Measurements from ENCODE around the gene LRMDA. TPM values are rescaled to one million over a fixed set of nuclear protein-coding genes. Genes with fewer than 3 reads are reported as not detected.

The LRMDA gene
- total RNA-seq, 2 experiments from 2014 or later: not detected

DNA sequence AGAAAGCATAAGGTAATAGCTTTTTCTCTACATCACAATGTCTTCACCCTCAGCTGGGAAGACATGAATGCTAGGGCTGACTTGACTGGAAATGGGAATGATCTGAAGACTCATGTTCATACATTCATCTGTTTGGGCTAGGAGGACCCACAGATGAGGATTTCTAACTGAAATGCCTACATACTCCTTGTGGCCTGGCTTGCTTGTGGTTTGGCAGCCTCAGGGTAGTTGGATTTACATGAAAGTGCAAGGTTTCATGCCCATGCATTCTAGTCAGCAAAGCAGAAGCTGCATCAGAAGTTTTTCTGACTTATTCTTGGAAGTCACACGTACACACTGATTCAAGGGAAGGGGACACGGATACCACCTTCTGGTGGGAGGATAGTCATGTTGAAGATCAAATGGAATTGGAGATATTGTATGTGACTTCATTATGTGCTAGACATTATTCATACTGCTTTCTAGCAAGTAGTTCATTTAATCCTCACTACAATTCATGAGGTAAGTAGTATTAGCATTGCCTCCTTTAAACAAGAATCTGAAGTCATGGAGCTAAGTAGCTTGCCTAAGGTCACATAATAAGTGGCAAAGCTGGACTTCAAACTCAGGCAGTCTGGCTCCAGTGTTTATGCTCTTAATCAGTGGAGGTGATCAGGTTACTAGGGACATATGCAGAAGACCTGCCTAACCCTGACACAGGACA is 957.0 kb downstream of the LRMDA start:
- Mint-ChIP-seq H3K36me3 (ENCODE audit: low read depth) (no peaks in the 10 kb centered on the region), H3K27ac (no peak overlapping the region)

DNA sequence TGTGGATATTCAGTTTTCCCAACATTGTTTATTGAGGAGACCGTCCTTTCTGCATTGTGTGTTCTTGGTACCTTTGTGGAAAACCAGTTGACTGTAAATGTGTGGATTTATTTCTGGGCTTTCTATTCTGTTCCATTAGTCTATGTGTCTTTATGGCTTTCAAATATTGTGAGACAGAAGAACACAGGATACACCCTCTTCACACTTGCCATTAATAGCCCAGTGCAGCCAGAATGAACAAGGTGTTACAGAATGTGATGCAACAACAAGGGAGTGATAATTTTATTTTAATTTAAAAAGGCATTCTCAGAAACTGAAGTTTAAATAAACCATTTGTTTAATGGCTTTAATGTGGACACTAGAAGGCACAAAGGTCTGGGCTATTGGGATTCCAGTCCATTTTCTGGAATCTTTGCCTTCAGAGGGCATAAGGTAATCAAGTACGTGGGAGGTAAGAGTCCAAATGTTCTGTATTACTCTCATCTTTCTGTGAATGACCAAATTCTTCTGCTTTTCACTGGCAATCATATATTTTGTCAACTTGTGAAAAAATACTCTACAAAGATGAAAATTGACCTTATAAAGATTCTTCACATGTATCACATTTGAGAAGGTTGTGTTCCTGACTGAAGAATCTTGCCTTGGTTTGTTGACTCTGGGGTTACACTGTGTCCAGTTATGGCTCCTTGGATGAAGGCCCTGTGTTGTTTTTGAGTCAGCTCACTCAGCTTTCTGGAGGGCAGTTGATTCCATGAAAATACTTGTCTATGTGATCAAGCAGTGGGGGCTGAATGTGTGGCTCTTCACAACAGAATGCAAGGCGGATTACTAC is 962.7 kb downstream of the LRMDA start:
- Mint-ChIP-seq H3K27me3 (no peaks in the 10 kb centered on the region), H3K9me3 (no peaks in the 10 kb centered on the region), H3K36me3 (ENCODE audit: low read depth) (no peaks in the 10 kb centered on the region), H3K27ac (no peak overlapping the region), H3K4me3 (no peak overlapping the region), H3K4me1 (ENCODE audit: low read depth) (no peaks in the 10 kb centered on the region)
- Histone ChIP-seq H3K4me1 (ENCODE audit: insufficient read depth, low read length) (no peaks in the 10 kb centered on the region), H3K4me3 (ENCODE audit: low read length) (no peak overlapping the region), H3K36me3 (ENCODE audit: insufficient read depth, low read length) (no peaks in the 10 kb centered on the region), H3K27me3 (ENCODE audit: control insufficient read depth in 1 of 2, insufficient read depth in 2 of 2, low read length in 2 of 2) (no peaks in the 10 kb centered on the region), H3K27ac (ENCODE audit: low read depth in 1 of 2, low read length in 2 of 2) (no peak overlapping the region), H3K9me3 (ENCODE audit: control insufficient read depth in 1 of 2, insufficient read depth in 1 of 2, low read length in 2 of 2) (peaks cover 0 to 5% of the 10 kb centered on the region in 2 experiments)
- POLR2A ChIA-PET: no interaction called here
- CTCF ChIA-PET: no interaction called here
- ATAC-seq (ENCODE audit: poor library complexity) (no peak), DNase-seq (no peak)
- intact Hi-C loops (cut with DNase I, micrococcal nuclease): no loop called here
- TF ChIP-seq CTCF (IDR thresholded peaks at IDR 0.05): no peak

More for the DNA sequence above, 957.0 kb downstream of the LRMDA start:
- Histone ChIP-seq H3K4me1 (ENCODE audit: insufficient read depth, low read length) (no peaks in the 10 kb centered on the region), H3K27me3 (ENCODE audit: control insufficient read depth in 1 of 2, insufficient read depth in 2 of 2, low read length in 2 of 2) (no peaks in the 10 kb centered on the region), H3K36me3 (ENCODE audit: insufficient read depth, low read length) (no peaks in the 10 kb centered on the region), H3K27ac (ENCODE audit: low read depth in 1 of 2, low read length in 2 of 2) (no peak overlapping the region), H3K4me3 (ENCODE audit: low read length) (no peak overlapping the region), H3K9me3 (ENCODE audit: control insufficient read depth in 1 of 2, insufficient read depth in 1 of 2, low read length in 2 of 2) (peaks cover 0 to under 1% of the 10 kb centered on the region in 2 experiments)
- no peaks in the 10 kb centered on the region for H3K27me3 Mint-ChIP-seq
- no peak for DNase-seq
- TF ChIP-seq CTCF (IDR thresholded peaks at IDR 0.05): no peak
- no peak for ATAC-seq (ENCODE audit: poor library complexity)
- ChIA-PET POLR2A (no interaction called here), CTCF (no interaction called here)
- intact Hi-C loops (cut with DNase I, micrococcal nuclease): no loop called here
- no peaks in the 10 kb centered on the region for H3K9me3 Mint-ChIP-seq
- no peak overlapping the region for H3K4me3 Mint-ChIP-seq
- H3K4me1 Mint-ChIP-seq (ENCODE audit: low read depth): no peaks in the 10 kb centered on the region

DNA sequence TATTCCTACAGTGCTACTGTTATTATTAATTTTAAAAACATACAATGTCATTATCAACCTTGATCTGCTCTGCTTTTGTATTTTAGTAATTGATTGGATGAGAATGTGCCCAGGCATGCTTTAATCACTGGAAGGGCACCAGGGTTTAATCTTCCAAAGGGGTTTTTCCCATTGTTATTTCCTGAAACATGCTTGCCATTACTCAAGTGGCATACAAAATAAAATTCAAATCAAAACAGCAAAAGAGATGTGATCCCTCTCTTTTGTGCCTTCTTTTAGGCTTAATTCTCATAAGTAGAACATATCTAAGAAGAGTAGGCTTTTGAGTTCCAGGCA is 963.3 kb downstream of the LRMDA start:
- Histone ChIP-seq H3K36me3 (ENCODE audit: insufficient read depth, low read length) (no peaks in the 10 kb centered on the region), H3K27me3 (ENCODE audit: control insufficient read depth in 1 of 2, insufficient read depth in 2 of 2, low read length in 2 of 2) (no peaks in the 10 kb centered on the region), H3K9me3 (ENCODE audit: control insufficient read depth in 1 of 2, insufficient read depth in 1 of 2, low read length in 2 of 2) (peaks cover 0 to 5% of the 10 kb centered on the region in 2 experiments), H3K4me1 (ENCODE audit: insufficient read depth, low read length) (no peaks in the 10 kb centered on the region), H3K4me3 (ENCODE audit: low read length) (no peak overlapping the region), H3K27ac (ENCODE audit: low read depth in 1 of 2, low read length in 2 of 2) (no peak overlapping the region)
- ChIA-PET POLR2A (no interaction called here), CTCF (no interaction called here)
- TF ChIP-seq CTCF (IDR thresholded peaks at IDR 0.05): no peak
- H3K4me3 Mint-ChIP-seq: no peak overlapping the region
- no peak for ATAC-seq (ENCODE audit: poor library complexity)
- intact Hi-C loops (cut with DNase I, micrococcal nuclease): no loop called here
- no peak overlapping the region for H3K27ac Mint-ChIP-seq
- no peaks in the 10 kb centered on the region for H3K9me3 Mint-ChIP-seq
- H3K36me3 Mint-ChIP-seq (ENCODE audit: low read depth): no peaks in the 10 kb centered on the region
- no peaks in the 10 kb centered on the region for H3K4me1 Mint-ChIP-seq (ENCODE audit: low read depth)
- DNase-seq: no peak
- no peaks in the 10 kb centered on the region for H3K27me3 Mint-ChIP-seq
